WI38 (cell line): ENCODE data around the gene ECI2.
"Not testable (repeated sequence)": the region's sequence is repeated elsewhere in the genome, so short reads cannot be mapped to it uniquely, and the experiment has no call there.

Experiments used
- H3K4me3 ChIP-seq: 2 replicates; pipeline ENCODE4 v1.5.1; 2011; ENCODE audit warnings: low read depth, mild to moderate bottlenecking, control low read depth, low read length
- CTCF ChIP-seq: IDR thresholded peaks from 2 replicates; pipeline ENCODE4 v1.5.1; 2012; ENCODE audit warnings: low read depth, mild to moderate bottlenecking, control low read depth, low read length

Gene ECI2

DNA sequence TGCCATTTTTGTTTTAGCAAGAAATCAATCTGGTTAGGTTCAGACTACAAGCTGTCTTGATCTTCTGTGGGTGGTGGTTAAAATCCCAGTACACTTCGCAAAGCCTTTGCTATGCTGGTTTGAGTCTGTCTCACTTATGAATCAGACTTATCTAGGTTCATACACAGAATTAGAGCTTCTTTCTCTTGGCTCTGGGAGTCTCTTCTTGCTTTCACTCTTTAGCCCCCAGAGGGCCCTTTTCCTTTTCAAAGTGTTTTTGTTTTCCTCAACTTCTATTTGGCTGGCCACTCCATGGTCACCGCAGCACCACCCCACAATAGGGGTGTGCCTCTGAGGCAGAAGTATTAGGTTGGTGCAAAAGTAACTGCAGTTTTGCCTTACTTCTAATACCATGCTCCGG lies 21.3 kb downstream of the ECI2 start:
- TF ChIP-seq CTCF = no peak
- no peak overlapping the region for H3K4me3 ChIP-seq

DNA sequence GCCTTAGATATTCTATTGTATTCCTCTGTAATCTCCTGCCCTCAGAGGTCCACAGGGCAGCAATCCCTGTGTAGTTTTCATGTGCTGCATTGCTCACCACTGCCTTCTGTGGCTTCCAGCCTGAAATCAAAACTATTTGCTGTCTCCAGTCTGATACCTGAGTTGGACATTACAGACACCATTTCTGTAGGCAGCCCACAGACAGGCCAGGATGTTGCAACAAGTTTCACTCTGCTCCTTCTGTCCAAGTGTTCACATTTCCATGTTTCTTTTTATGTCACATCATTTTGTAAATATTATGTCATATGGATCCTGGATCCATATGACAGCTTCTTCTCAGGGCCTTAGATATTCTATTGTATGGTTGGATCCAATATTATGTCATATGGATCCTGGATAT lies 21.7 kb downstream of the ECI2 start:
- no peak for TF ChIP-seq CTCF
- no peak overlapping the region for H3K4me3 ChIP-seq

GRCh38 chr6:4112366-4112765 lies 23.0 kb downstream of the ECI2 start:
- H3K4me3 ChIP-seq = no peak overlapping the region
- TF ChIP-seq CTCF = no peak

GRCh38 chr6:4109363-4109815 lies 26.0 kb downstream of the ECI2 start:
- H3K4me3 ChIP-seq = not testable (repeated sequence)

GRCh38 chr6:4108561-4109093 lies 26.7 kb downstream of the ECI2 start:
- TF ChIP-seq CTCF = no peak
- no peak overlapping the region for H3K4me3 ChIP-seq

GRCh38 chr6:4107873-4108272 lies 27.5 kb downstream of the ECI2 start:
- H3K4me3 ChIP-seq = no peak overlapping the region
- no peak for TF ChIP-seq CTCF

- no peak for TF ChIP-seq CTCF
- H3K4me3 ChIP-seq = no peak overlapping the region
Observed at GRCh38 chr6:4105980-4106536, 29.3 kb downstream of the ECI2 start.

- H3K4me3 ChIP-seq = no peak overlapping the region
- TF ChIP-seq CTCF = no peak
Observed at GRCh38 chr6:4103929-4104328, 31.4 kb downstream of the ECI2 start.
